Coronary artery (tissue), 2 donors: ENCODE measurements around the gene ISCA1.
A peak's percentile ranks its signal among the peaks of the same experiment; 100 is the strongest.

Source experiments
- DNase-seq: peaks from one replicate; pipeline ENCODE4 v3.0.0-alpha.2; 2017; ENCODE audit warnings: low spot score
- H3K27ac ChIP-seq, 2 donors: fragments of 200-600 bp; sonication (generic); one replicate each; pipeline ENCODE4 v1.5.1; 2016 to 2019
- H3K4me3 ChIP-seq: fragments of 200-600 bp; sonication (generic); 2 replicates; pipeline ENCODE4 v1.5.1; 2016; ENCODE audit warnings: mild to moderate bottlenecking, moderate library complexity
- TF ChIP-seq, protein P1 (sequence below): fragments of 200-600 bp; sonication (generic); IDR thresholded peaks from one replicate; pipeline ENCODE4 v1.5.1; 2019; ENCODE audit warnings: antibody characterized with exemption

Gene ISCA1

GRCh38 chr9:86286278-86286677 is 3.9 kb upstream of the ISCA1 start:
- DNase-seq = no peak
- Histone ChIP-seq H3K27ac (no peak overlapping the region), H3K4me3 (no peak overlapping the region)
- TF ChIP-seq, protein P1, sequence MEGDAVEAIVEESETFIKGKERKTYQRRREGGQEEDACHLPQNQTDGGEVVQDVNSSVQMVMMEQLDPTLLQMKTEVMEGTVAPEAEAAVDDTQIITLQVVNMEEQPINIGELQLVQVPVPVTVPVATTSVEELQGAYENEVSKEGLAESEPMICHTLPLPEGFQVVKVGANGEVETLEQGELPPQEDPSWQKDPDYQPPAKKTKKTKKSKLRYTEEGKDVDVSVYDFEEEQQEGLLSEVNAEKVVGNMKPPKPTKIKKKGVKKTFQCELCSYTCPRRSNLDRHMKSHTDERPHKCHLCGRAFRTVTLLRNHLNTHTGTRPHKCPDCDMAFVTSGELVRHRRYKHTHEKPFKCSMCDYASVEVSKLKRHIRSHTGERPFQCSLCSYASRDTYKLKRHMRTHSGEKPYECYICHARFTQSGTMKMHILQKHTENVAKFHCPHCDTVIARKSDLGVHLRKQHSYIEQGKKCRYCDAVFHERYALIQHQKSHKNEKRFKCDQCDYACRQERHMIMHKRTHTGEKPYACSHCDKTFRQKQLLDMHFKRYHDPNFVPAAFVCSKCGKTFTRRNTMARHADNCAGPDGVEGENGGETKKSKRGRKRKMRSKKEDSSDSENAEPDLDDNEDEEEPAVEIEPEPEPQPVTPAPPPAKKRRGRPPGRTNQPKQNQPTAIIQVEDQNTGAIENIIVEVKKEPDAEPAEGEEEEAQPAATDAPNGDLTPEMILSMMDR = no peak

DNA sequence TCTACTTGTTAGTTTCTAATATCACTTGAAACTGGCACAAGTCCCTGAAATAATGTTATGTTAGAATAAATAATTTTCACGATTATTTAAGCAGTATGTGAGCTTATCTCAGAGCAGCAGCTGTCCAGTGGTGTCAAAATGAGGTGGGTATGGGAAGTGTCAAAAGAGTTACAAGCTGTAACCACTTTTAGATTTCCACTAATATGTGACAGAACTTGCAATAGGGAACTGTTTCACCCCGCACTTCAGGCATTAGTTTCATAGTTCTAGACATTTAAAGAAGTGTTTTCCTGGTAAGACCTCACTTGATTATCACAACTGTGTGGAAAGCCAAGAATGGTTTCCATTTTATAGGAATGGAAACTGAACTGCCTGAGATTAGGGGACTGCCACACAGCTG is 2.9 kb upstream of the ISCA1 start:
- TF ChIP-seq, protein P1 = no peak
- no peak overlapping the region for H3K27ac ChIP-seq
- DNase-seq = no peak
- H3K4me3 ChIP-seq = no peak overlapping the region

DNA sequence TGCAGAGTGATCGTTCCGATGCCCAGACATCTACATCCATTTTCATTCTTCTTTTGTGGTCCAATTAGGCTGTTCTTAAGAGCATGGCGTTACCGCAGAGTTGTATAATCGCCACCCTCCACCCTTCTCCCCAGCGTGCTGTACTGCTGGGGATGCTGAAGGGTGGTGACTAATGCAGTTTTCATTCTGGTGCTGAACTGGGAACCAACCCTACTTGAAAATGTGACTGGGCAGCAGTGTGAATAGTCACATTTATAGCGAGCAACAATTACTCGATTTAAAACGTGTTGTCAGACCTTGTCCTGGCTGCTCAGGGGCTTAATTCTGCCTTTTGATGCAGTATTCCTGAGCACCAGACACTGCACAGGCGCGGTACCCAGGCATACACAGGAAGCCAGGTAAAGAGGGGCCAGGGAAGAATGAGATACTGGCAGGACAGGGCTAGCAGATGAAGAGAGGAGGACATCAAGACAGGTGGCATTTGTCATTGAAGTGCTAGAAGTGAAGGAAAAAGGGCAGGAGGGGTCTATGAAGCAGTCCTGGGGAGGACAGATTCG is 719 bp upstream of the ISCA1 start:
- Histone ChIP-seq H3K27ac (peak overlapping the region; percentile 97 to 99), H3K4me3 (peak overlapping the region; percentile 98)
- DNase-seq = no peak
- TF ChIP-seq, protein P1 = no peak

DNA sequence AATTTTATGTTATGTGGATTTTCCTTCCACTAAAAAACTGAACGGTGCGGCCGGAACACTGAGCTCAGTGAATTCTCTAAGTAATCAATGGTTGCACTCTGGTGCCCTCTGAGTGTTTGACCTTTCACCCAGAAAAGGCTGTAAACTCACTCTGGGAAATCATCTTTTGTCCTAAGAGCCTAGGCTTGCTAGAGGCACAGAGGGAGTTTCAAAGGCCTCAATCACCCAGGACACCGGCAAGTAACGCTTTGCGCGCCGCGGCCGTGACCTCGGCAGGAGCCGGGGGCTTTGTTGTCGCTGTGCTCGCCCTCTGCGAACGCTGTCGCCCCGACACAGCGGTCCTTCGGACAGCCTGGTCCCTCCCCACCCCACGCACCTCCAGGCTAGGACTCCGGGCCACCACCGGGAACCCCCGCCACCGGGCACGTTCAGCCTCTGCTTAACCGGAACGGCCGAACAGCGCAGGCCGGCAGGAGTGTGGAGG is 703 bp downstream of the ISCA1 start:
- peak overlapping the region; percentile 98 for H3K4me3 ChIP-seq
- TF ChIP-seq, protein P1 = no peak
- H3K27ac ChIP-seq = peak overlapping the region; percentile 97 to 99
- no peak for DNase-seq

DNA sequence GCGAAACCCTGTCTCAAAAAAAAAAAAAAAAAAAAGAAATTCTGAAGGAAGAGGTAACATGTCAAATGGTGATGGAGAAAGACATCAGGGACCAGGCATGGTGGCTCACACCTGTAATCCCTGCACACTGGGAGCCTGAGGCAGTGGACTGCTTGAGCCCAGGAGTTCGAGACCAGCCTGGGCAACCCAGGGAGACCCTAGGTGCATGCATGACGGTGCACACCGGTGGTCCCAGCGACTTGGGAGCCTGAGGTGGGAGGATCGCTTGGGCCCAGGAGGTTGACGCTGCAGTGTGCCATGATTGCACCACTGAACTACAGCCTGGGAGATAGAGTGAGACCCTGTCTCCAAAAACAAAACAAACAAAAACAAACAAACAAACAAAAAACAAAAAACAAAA is 1.8 kb downstream of the ISCA1 start:
- no peak overlapping the region for H3K4me3 ChIP-seq
- no peak overlapping the region for H3K27ac ChIP-seq
- TF ChIP-seq, protein P1 = no peak
- no peak for DNase-seq

DNA sequence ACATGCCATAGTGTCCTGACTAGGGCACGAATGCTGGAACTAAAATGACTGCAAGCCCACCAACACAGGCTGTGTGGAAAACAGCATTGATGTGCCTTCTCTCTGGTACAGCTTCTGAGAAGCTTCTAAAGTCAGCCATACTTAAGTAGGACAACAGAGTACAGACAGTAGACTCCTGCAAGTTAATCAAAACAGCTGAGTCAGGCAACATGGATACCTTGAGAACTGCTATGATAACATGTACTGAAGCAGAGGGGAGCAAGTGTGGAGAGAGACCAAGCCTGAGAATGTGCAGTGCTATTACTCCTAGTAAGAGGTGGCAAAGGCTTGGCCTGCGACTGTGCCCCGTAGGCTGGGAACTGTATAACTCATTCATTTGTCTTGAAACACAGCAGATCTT is 2.5 kb downstream of the ISCA1 start:
- TF ChIP-seq, protein P1 = no peak
- H3K4me3 ChIP-seq = peak overlapping the region; percentile 5
- no peak overlapping the region for H3K27ac ChIP-seq

DNA sequence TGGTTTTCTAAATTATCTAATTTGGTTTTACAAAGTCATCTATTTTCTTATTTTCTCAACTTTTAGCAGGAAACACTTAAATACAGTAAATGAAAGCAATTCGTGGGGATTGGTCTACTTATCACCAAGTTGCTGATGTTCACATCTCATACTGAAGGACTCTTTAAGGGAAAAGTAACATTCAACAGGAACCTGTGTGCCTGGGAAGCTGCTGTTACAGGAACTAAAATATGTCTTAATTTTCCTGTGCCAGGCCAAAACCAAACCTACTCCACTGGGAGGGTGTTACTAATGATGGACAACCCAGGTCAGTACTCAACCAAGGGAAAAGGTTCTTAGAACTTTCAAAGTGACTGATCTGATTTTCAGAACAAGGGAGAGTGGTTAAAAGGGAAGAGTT is 5.3 kb downstream of the ISCA1 start:
- Histone ChIP-seq H3K4me3 (no peak overlapping the region), H3K27ac (no peak overlapping the region)
- TF ChIP-seq, protein P1 = no peak
- DNase-seq = no peak

More for the DNA sequence above, 2.5 kb downstream of the ISCA1 start:
- DNase-seq = no peak
